Left renal cortex interstitium (tissue), 4 donors: ENCODE results near the gene TRPT1. TPM values are rescaled to one million over a fixed set of nuclear protein-coding genes. Genes with fewer than 3 reads are reported as not detected.

Experiments used
- DNase-seq, 4 donors: peaks; one replicate each; pipeline ENCODE4 v3.0.0-alpha.2; 2013; ENCODE audit warnings: low read depth in 4 of 4, low spot score in 2 of 4, missing footprints in 1 of 4
- polyA plus RNA-seq, 4 donors: library from polyadenylated mRNA; unstranded; fragments of 120-200 nt; gene quantifications; one replicate each; pipeline ENCODE4 v1.2.1, GENCODE V29; 2013; ENCODE audit not compliant: insufficient read length in 4 of 4

TRPT1 gene
- polyA plus RNA-seq, 4 donors: 32.9 to 58.5 (median 48.2) TPM

GRCh38 chr11:64185175-64185692 is 40.8 kb downstream of the TRPT1 start:
- DNase-seq: peak in 2 of 4 donors; percentile 66 to 75

GRCh38 chr11:64183890-64184289 is 42.1 kb downstream of the TRPT1 start:
- DNase-seq: no peak

DNA sequence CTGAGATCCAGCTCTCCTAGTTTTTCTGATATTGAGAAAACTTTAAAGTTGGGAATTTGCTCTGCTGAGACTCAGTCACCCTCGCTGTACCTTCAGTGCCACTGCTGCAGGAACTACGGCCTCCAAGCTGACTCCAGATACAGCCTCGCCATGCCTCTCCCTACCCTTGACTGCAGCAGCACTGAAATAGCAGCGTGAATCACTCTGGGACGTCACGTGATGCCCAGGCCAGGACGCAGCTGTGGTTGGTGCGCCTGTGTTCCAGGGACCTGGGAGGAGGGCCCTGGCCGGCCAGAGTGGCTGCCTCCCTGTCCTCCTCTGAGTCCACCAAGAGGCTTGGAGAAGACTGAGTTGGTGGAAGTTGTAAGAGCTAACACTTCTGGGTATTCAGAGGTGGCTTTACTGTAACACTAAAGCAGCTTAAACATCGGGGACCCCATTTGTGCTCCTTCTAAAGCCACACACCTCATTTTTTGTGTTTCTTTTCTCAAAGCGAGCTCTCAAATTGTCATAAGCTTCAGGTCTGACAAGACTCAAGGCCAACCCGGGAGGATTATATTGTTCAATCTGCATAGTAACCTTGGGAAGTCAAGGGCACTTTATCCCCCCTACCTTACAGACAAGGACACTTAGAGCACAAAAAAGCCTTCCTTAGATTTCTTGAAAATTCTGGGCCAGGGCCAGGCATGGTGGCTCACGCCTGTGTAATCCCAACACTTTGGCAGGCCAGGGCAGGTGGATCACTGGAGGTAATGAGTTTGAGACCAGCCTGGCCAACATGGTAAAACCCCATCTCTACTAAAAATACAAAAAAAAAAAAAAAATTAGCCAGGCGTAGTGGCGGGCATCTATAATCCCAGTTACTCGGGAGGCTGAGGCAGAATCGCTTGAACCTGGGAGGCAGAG is 44.2 kb downstream of the TRPT1 start:
- peak in 1 of 4 donors; percentile 66 for DNase-seq

GRCh38 chr11:64180891-64181290 is 45.1 kb downstream of the TRPT1 start:
- DNase-seq: no peak

DNA sequence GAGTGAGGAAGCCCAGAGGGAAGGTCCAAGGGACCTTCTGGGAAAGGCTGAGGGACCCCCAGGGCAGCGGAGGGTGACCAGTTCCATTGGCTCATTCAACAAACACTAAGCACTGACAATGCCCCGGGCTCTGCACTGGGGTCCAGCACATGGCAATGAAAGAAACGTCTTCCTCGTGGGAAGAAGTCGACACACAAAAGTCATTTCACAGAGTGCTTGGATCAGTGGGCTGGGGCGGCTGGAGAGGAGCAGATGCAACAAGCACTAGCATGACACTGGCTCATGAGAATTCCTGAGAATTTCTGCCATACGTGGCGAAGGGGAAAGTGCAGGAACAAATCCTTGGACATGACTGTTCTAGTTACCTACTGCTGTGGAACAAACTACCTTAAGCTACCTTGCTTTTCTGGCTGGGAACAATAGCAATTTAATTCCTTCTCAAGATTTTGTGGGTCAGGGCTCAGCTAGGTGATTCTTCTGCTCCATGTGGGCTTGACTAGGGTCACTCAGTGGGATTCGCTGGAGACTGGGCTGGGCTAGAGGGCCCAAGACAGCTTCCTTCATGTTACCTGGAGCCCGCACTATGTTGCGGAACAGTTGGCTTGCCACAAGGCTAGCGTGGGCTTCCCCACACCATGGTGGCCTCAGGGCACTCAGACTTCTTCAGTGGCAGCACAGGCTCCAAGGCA is 46.9 kb downstream of the TRPT1 start:
- DNase-seq: no peak

DNA sequence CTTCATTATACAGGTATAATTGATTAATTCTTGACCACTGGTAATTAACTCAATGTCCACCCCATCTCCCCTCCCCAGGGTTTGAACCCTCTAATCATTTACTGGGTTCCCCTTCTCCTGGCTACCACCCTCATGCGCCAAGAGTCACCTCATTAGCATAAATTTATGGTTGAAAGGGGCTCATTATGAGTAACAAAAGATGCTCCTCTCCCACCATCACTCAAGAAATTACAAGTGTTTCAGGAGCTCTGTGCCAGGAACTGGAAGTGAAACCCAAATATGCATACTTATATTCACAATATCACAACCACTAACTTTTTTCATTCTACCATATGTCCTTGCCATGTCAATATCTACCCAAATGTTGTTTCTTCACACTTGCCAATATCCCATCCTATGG is 47.8 kb downstream of the TRPT1 start:
- no peak for DNase-seq

DNA sequence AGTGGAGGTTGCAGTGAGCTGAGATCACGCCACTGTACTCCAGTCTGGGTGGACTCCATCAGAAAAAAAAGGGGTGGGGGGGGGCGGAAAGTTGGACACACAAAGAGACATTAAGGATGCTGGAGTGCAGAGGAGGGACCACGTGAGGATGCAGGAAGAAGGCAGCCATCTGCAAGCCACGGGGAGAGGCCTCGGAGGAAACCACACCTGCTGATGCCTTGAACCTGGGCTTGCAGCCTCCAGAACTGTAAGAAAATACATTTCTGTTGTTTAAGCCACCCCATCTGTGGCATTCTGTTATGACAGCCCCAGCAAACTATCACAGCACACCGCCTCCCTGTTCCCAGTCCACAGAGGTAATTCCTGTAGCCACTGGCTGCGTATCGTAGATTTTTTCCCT is 49.2 kb downstream of the TRPT1 start:
- no peak for DNase-seq

Other genes with a start within 250 kb of the TRPT1 start
- gene OTUB1, start 239.7 kb downstream of the TRPT1 start, polyA plus RNA-seq: 100 to 1,000 TPM; 101 to 110 (median 105) TPM
- 1 to 10 TPM; 2.5 to 4.6 (median 3.2) TPM for gene FLRT1, start 190.3 kb downstream of the TRPT1 start, polyA plus RNA-seq
- gene MACROD1, start 60.1 kb downstream of the TRPT1 start, polyA plus RNA-seq: 10 to 100 TPM; 15.1 to 23.2 (median 19.5) TPM
- gene STIP1, start 40.0 kb downstream of the TRPT1 start, polyA plus RNA-seq: 100 to 1,000 TPM; 156 to 207 (median 187) TPM
- 1 to 10 TPM; 4.4 to 8.1 (median 4.9) TPM for gene FERMT3, start 19.5 kb downstream of the TRPT1 start, polyA plus RNA-seq
- 10 to 100 TPM; 21.4 to 41.4 (median 32.5) TPM for gene NUDT22, start 88 bp upstream of the TRPT1 start, polyA plus RNA-seq
- gene DNAJC4, start 4.4 kb upstream of the TRPT1 start, polyA plus RNA-seq: 10 to 100 TPM; 54.6 to 78.9 (median 72.2) TPM
- gene VEGFB, start 8.4 kb upstream of the TRPT1 start, polyA plus RNA-seq: 100 to 1,000 TPM in 2 of 4 donors, 10 to 100 TPM in 2; 76.6 to 116 (median 99.7) TPM
- gene FKBP2, start 14.9 kb upstream of the TRPT1 start, polyA plus RNA-seq: 100 to 1,000 TPM in 2 of 4 donors, 10 to 100 TPM in 2; 94.5 to 110 (median 102) TPM
- gene PPP1R14B, start 20.8 kb upstream of the TRPT1 start, polyA plus RNA-seq: 100 to 1,000 TPM in 1 of 4 donors, 10 to 100 TPM in 3; 53.8 to 117 (median 76.0) TPM
- 10 to 100 TPM; 11.8 to 17.5 (median 14.8) TPM for gene PLCB3, start 25.3 kb upstream of the TRPT1 start, polyA plus RNA-seq
- 10 to 100 TPM; 44.2 to 72.0 (median 57.1) TPM for gene BAD, start 58.5 kb upstream of the TRPT1 start, polyA plus RNA-seq
- gene GPR137, start 59.7 kb upstream of the TRPT1 start, polyA plus RNA-seq: 10 to 100 TPM; 25.6 to 52.9 (median 40.4) TPM
- gene KCNK4, start 65.1 kb upstream of the TRPT1 start, polyA plus RNA-seq: under 1 TPM in 1 of 4 donors, not detected in 3; 0.09 TPM
- under 1 TPM in 1 of 4 donors, not detected in 3; 0.19 TPM for gene CATSPERZ, start 74.2 kb upstream of the TRPT1 start, polyA plus RNA-seq
- 10 to 100 TPM; 17.9 to 31.1 (median 26.0) TPM for gene ESRRA, start 79.3 kb upstream of the TRPT1 start, polyA plus RNA-seq
- 100 to 1,000 TPM; 209 to 285 (median 235) TPM for gene TRMT112, start 91.4 kb upstream of the TRPT1 start, polyA plus RNA-seq
- 100 to 1,000 TPM; 187 to 282 (median 212) TPM for gene PRDX5, start 91.9 kb upstream of the TRPT1 start, polyA plus RNA-seq
- gene CCDC88B, start 114.0 kb upstream of the TRPT1 start, polyA plus RNA-seq: 1 to 10 TPM; 2.7 to 4.6 (median 3.7) TPM
- 10 to 100 TPM; 11.0 to 17.4 (median 15.0) TPM for gene RPS6KA4, start 133.0 kb upstream of the TRPT1 start, polyA plus RNA-seq